ENCODE data around the gene EPHA3. TPM values are rescaled to one million over a fixed set of nuclear protein-coding genes. Genes with fewer than 3 reads are reported as not detected.

The EPHA3 gene
- total RNA-seq, 6 donors from 2014 or later = 0.46 to 3.9 (median 0.79) TPM; not detected in 1

DNA sequence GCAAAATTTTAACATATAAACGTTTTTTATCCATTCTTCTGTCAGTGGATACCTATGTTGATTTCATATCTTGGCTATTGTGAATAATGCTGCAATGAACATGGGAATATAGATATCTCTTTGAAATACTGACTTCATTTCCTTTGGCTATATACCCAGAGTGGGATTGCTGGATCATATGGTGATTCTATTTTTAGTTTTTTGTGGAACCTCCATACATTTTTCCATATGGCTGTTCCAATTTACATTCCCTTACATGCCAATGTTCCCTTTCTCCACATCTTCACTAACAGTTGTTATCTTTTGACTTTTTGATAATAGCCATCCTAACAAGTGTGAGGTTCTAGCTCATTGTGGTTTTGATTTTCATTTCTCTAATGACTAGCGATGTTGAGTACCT lies 344.6 kb downstream of the EPHA3 start:
- Histone ChIP-seq H3K4me1 (no peaks in the 10 kb centered on the region), H3K4me3 (no peak overlapping the region), H3K36me3 (no peaks in the 10 kb centered on the region), H3K27me3 (no peaks in the 10 kb centered on the region), H3K27ac (no peak overlapping the region), H3K9me3 (no peaks in the 10 kb centered on the region)
- WGBS, 2 donors = 69 to 74% methylated on average over 2 of the region's 2 CpGs
- TF ChIP-seq POLR2A (IDR thresholded peaks at IDR 0.05) (no peak), EP300 (IDR thresholded peaks at IDR 0.05) (no peak), POLR2AphosphoS5 (IDR thresholded peaks at IDR 0.05) (no peak)
- TF ChIP-seq, protein P1, sequence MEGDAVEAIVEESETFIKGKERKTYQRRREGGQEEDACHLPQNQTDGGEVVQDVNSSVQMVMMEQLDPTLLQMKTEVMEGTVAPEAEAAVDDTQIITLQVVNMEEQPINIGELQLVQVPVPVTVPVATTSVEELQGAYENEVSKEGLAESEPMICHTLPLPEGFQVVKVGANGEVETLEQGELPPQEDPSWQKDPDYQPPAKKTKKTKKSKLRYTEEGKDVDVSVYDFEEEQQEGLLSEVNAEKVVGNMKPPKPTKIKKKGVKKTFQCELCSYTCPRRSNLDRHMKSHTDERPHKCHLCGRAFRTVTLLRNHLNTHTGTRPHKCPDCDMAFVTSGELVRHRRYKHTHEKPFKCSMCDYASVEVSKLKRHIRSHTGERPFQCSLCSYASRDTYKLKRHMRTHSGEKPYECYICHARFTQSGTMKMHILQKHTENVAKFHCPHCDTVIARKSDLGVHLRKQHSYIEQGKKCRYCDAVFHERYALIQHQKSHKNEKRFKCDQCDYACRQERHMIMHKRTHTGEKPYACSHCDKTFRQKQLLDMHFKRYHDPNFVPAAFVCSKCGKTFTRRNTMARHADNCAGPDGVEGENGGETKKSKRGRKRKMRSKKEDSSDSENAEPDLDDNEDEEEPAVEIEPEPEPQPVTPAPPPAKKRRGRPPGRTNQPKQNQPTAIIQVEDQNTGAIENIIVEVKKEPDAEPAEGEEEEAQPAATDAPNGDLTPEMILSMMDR (IDR thresholded peaks at IDR 0.05) = no peak
- ATAC-seq (ENCODE audit: low FRiP score in 2 of 2) (no peak), DNase-seq (no peak)

DNA sequence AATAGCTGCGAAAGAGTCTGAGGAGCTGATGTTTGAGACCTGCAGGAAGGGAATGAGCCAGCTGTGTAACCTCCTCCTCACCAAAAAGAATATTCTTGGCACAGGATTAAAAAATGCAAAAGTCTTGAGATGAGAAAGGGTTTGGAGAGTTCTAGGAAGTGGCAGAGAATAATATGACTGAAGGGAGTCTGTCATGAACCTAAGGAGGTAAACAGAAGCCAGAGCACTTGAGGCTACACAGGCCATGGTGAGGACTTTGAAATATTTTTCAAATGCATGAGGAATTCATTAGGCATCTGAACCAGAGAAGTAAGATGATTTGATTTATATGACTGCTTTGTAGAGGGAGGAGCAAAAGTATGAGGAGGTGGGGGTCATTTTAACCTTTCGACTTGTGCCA lies 347.8 kb downstream of the EPHA3 start:
- H3K9me3 ChIP-seq = no peaks in the 10 kb centered on the region
- no peak overlapping the region for H3K27ac ChIP-seq
- no peaks in the 10 kb centered on the region for H3K4me1 ChIP-seq
- ATAC-seq (ENCODE audit: low FRiP score in 2 of 2) (no peak), DNase-seq (no peak)
- TF ChIP-seq, protein P1 (IDR thresholded peaks at IDR 0.05) = no peak
- no peak for TF ChIP-seq EP300 (IDR thresholded peaks at IDR 0.05)
- no peak for TF ChIP-seq POLR2A (IDR thresholded peaks at IDR 0.05)
- TF ChIP-seq POLR2AphosphoS5 (IDR thresholded peaks at IDR 0.05) = no peak
- no peaks in the 10 kb centered on the region for H3K36me3 ChIP-seq
- H3K4me3 ChIP-seq = no peak overlapping the region
- H3K27me3 ChIP-seq = no peaks in the 10 kb centered on the region
- WGBS, 2 donors = 44 to 45% methylated on average over 2 of the region's 2 CpGs

DNA sequence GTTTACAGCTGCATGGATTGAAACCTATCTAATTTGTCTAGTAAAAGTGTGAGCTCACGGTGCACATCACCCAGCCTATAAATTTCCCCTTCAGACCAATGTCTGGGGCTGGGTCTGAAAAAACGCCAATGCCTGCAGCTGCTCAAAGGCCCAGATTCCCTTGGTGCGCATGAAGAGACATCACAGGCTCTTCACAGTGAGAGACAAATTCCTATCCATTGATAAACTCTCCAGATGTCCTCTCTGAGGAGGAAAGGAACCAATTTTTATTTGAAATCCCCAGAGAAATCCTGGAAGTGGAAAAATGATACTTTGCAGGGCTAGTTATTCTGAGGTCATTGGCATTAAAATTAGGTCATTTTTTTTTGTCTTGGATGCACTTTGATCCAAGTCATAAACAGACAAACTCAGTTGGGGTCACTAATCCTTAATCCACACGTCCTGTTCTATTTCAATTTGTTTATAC lies 360.5 kb downstream of the EPHA3 start:
- 41 to 57% methylated on average over 4 of the region's 4 CpGs for WGBS, 2 donors
- H3K27me3 ChIP-seq = no peaks in the 10 kb centered on the region
- H3K9me3 ChIP-seq = no peaks in the 10 kb centered on the region
- H3K4me1 ChIP-seq = no peaks in the 10 kb centered on the region
- ATAC-seq (ENCODE audit: low FRiP score in 2 of 2) = no peak
- no peak for DNase-seq
- H3K4me3 ChIP-seq = no peak overlapping the region
- TF ChIP-seq POLR2AphosphoS5 (IDR thresholded peaks at IDR 0.05) (no peak), POLR2A (IDR thresholded peaks at IDR 0.05) (no peak), EP300 (IDR thresholded peaks at IDR 0.05) (no peak)
- TF ChIP-seq, protein P1 (IDR thresholded peaks at IDR 0.05) = no peak
- no peaks in the 10 kb centered on the region for H3K36me3 ChIP-seq
- no peak overlapping the region for H3K27ac ChIP-seq

DNA sequence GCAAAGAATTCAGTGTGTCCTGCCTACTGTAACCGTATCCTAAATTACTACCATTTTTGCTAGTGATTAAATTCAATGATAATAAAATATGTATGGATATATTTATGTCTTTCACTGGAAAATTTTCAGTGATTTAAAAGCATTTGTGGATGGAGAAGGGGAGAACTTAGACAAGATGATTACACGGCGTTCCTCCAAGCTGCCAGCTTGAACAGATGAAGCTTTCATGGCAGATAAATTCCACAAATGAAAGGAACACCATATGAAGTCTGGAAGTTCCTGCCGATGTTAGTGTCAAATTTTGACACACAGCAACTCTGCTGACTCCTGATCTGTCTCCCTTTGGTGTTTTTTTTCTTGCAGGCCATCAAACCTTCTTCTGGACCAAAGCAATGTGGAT lies 364.7 kb downstream of the EPHA3 start:
- no peak overlapping the region for H3K27ac ChIP-seq
- no peak for DNase-seq
- H3K27me3 ChIP-seq = no peaks in the 10 kb centered on the region
- H3K9me3 ChIP-seq = no peaks in the 10 kb centered on the region
- no peak overlapping the region for H3K4me3 ChIP-seq
- no peak for ATAC-seq (ENCODE audit: low FRiP score in 2 of 2)
- 85 to 90% methylated on average over 4 of the region's 4 CpGs for WGBS, 2 donors
- TF ChIP-seq EP300 (IDR thresholded peaks at IDR 0.05) = no peak
- TF ChIP-seq, protein P1 (IDR thresholded peaks at IDR 0.05) = no peak
- H3K36me3 ChIP-seq = no peaks in the 10 kb centered on the region
- no peaks in the 10 kb centered on the region for H3K4me1 ChIP-seq

DNA sequence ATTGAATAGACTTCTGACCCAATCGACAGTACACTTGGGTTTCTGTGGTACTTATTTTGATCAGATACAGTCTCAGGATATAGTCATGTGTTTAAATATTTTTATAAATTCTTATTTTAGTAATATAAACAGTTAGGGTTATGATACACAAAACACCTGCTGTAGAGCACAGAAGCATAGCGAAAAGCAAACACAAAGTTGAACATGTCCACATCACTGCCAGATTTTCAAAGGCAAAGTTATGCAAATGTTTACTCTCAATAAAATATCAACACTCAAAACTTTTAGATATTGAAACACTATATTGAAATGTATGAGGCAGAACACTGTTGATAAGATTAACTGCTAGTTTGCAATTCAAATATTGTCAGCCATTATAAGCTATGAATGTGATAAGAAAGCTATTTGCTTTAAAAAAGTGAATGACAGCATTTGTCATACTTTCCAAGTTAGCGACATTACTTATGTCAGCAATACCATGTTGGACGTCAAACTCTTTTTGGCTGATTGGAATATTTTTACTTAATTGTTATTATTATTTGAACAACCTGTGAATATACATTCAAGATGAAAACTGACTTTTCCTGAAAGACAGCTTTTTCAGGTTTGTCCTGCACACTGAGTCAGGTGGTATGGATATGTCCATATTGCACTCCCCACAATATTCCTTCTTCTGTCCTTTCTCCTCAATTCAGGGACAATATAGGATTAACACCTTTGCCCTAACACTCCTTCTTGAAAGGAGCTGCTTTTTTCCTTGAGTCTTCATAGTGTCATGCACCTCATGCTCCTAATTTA lies 367.1 kb downstream of the EPHA3 start:
- Histone ChIP-seq H3K36me3 (no peaks in the 10 kb centered on the region), H3K4me1 (no peaks in the 10 kb centered on the region), H3K4me3 (no peak overlapping the region), H3K27ac (no peak overlapping the region), H3K9me3 (no peaks in the 10 kb centered on the region), H3K27me3 (no peaks in the 10 kb centered on the region)
- DNase-seq = no peak
- 32 to 52% methylated on average over 4 of the region's 4 CpGs for WGBS, 2 donors
- TF ChIP-seq, protein P1 (IDR thresholded peaks at IDR 0.05) = no peak
- TF ChIP-seq POLR2AphosphoS5 (IDR thresholded peaks at IDR 0.05) (no peak), EP300 (IDR thresholded peaks at IDR 0.05) (no peak), POLR2A (IDR thresholded peaks at IDR 0.05) (no peak)
- ATAC-seq (ENCODE audit: low FRiP score in 2 of 2) = no peak
